Esophagus (tissue), 2 donors: Measurements from ENCODE around the gene PPME1. TPM values are rescaled to one million over a fixed set of nuclear protein-coding genes. Genes with fewer than 3 reads are reported as not detected.
"Not testable (repeated sequence)": the region's sequence is repeated elsewhere in the genome, so short reads cannot be mapped to it uniquely, and the experiment has no call there.

Source experiments
- H3K27ac ChIP-seq, 2 donors: one replicate each; pipeline ENCODE4 v1.5.1; 2013; ENCODE audit warnings: low read depth in 2 of 2, mild to moderate bottlenecking in 2 of 2, inconsistent platforms in 1 of 2, low read length in 1 of 2, moderate library complexity in 1 of 2
- H3K27me3 ChIP-seq, 2 donors: one replicate each; pipeline ENCODE4 v1.6.1; 2013; ENCODE audit warnings: low read length in 2 of 2, control low read depth in 1 of 2, mild to moderate bottlenecking in 1 of 2; ENCODE audit not compliant: insufficient read depth in 2 of 2, control insufficient read depth in 1 of 2
- H3K36me3 ChIP-seq, 2 donors: one replicate each; pipeline ENCODE4 v1.6.1; 2013; ENCODE audit warnings: low read length in 1 of 2; ENCODE audit not compliant: control insufficient read depth in 2 of 2, insufficient read depth in 2 of 2
- H3K4me1 ChIP-seq, 2 donors: one replicate each; pipeline ENCODE4 v1.6.1; 2013; ENCODE audit warnings: low read length in 1 of 2; ENCODE audit not compliant: control insufficient read depth in 2 of 2, insufficient read depth in 2 of 2
- H3K4me3 ChIP-seq, 2 donors: one replicate each; pipeline ENCODE4 v1.5.1; 2013; ENCODE audit warnings: low read length in 2 of 2, mild to moderate bottlenecking in 2 of 2, low read depth in 1 of 2, moderate library complexity in 1 of 2
- H3K9me3 ChIP-seq, 2 donors: one replicate each; pipeline ENCODE4 v1.6.1; 2013; ENCODE audit warnings: mild to moderate bottlenecking in 2 of 2, low read depth in 1 of 2, low read length in 1 of 2, moderate library complexity in 1 of 2; ENCODE audit not compliant: control insufficient read depth in 2 of 2, insufficient read depth in 1 of 2
- WGBS, 2 donors: extraction: QIAGEN DNeasy Blood & Tissue Kit; methylation state at CpG; one replicate each; pipeline ENCODE4 v1.1.7; 2013; 5-methylcytosine and 5-hydroxymethylcytosine counted together
- polyA plus RNA-seq, 2 donors: library from polyadenylated mRNA; stranded (reverse); fragments of 200-250 nt; gene quantifications; one replicate each; pipeline ENCODE4 v1.2.3, GENCODE V29; 2013
- donor health status: healthy with polysubstance abuse.
- donor health status: Bipolar disorder and iron deficiency.

Gene PPME1, protein sequence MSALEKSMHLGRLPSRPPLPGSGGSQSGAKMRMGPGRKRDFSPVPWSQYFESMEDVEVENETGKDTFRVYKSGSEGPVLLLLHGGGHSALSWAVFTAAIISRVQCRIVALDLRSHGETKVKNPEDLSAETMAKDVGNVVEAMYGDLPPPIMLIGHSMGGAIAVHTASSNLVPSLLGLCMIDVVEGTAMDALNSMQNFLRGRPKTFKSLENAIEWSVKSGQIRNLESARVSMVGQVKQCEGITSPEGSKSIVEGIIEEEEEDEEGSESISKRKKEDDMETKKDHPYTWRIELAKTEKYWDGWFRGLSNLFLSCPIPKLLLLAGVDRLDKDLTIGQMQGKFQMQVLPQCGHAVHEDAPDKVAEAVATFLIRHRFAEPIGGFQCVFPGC
- polyA plus RNA-seq = 10 to 100 TPM; 25.9 to 27.0 TPM

- H3K9me3 ChIP-seq = no peaks in the 10 kb centered on the region
- no peaks in the 10 kb centered on the region for H3K36me3 ChIP-seq
- H3K4me1 ChIP-seq = peaks cover 0 to 4% of the 10 kb centered on the region in 2 donors
These were observed at the start of gene PPME1, which contains the start of gene C2CD3 for GRCh38 chr11:74170694-74171629. Gene PPME1, plus strand, starts transcription at chr11:74171289. Its CDS starts 133 bp downstream, at chr11:74171422. Gene C2CD3, minus strand, starts transcription at chr11:74171002. Its CDS starts 210 bp downstream, at chr11:74170792.

DNA sequence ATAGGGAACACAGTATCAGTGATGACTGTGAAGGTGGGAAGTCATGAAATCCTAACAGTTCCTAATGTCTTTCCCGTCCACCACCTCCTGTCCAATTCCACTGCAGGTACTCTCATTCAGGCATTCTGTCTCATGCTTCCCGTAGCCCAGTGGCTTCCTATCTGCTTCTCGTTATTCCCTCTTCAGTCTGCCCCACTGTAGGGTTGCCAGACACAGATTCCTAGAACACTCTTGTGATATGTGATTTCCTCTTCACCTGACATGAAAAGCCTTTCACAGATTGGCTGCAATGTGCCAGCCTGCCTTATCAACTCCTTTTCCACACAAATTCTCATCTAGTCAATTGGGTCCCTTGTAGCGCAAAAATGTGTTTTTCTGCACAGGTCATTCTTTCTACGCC, 49.3 kb upstream of the PPME1 start:
- no peaks in the 10 kb centered on the region for H3K4me1 ChIP-seq
- H3K9me3 ChIP-seq = no peaks in the 10 kb centered on the region
- H3K4me3 ChIP-seq = no peak overlapping the region
- H3K27ac ChIP-seq = no peak overlapping the region
- H3K36me3 ChIP-seq = peaks cover 0 to 2% of the 10 kb centered on the region in 2 donors
- WGBS, 2 donors = 95 to 96% methylated on average over 5 of the region's 5 CpGs
- H3K27me3 ChIP-seq = no peaks in the 10 kb centered on the region

More at GRCh38 chr11:74170694-74171629, at the start of gene PPME1, which contains the start of gene C2CD3:
- Histone ChIP-seq H3K27ac (peak within 1 kb of the TSS; percentile 92 to 97), H3K27me3 (no peaks in the 10 kb centered on the region), H3K4me3 (peak within 1 kb of the TSS; percentile 83 to 90)
- WGBS, 2 donors = 0 to 1% methylated on average over 68 of the region's 68 CpGs

DNA sequence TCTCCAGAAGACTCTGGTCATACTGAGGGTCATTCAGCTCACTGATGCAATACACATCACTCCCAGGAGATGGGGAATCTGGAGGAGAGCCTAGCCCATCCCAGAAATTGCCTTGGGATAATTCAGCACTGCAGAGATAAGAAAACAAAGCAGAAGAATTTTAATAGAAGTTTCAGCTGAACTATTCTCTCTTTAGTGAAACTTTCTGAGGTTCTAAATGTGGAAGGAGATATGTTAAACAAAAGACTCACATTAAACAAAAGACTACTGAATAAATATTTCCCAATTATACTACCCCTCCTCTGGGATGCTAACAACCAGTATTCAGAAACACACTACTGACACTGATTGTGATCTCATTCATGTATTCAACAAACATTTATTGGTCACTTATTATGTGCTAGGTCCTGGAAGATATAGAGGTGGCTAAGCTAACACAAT, 48.1 kb upstream of the PPME1 start:
- Histone ChIP-seq H3K27me3 (no peaks in the 10 kb centered on the region), H3K4me1 (no peaks in the 10 kb centered on the region), H3K9me3 (no peaks in the 10 kb centered on the region), H3K27ac (no peak overlapping the region), H3K4me3 (no peak overlapping the region), H3K36me3 (peaks cover 0 to 2% of the 10 kb centered on the region in 2 donors)

DNA sequence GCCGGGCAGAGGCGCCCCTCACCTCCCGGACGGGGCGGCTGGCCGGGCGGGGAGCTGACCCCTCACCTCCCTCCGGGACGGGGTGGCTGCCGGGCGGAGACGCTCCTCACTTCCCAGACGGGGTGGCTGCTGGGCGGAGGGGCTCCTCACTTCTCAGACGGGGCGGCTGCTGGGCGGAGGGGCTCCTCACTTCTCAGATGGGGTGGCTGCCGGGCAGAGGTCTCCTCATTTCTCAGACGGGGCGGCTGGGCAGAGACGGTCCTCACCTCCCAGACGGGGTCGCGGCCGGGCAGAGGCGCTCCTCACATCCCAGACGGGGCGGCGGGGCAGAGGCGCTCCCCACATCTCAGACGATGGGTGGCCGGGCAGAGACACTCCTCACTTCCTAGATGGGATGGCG, 42.0 kb upstream of the PPME1 start:
- H3K4me3 ChIP-seq, H3K9me3 ChIP-seq, H3K36me3 ChIP-seq, H3K4me1 ChIP-seq, H3K27ac ChIP-seq, H3K27me3 ChIP-seq: not testable (repeated sequence)
- WGBS, 2 donors = 96 to 97% methylated on average over 18 to 27 of the region's 33 CpGs

GRCh38 chr11:74132833-74133232, 38.3 kb upstream of the PPME1 start:
- no peak overlapping the region for H3K27ac ChIP-seq
- H3K9me3 ChIP-seq = no peaks in the 10 kb centered on the region
- 93% methylated on average over 3 of the region's 3 CpGs for WGBS, 2 donors
- no peaks in the 10 kb centered on the region for H3K27me3 ChIP-seq
- no peak overlapping the region for H3K4me3 ChIP-seq
- H3K36me3 ChIP-seq = no peaks in the 10 kb centered on the region
- H3K4me1 ChIP-seq = no peaks in the 10 kb centered on the region

DNA sequence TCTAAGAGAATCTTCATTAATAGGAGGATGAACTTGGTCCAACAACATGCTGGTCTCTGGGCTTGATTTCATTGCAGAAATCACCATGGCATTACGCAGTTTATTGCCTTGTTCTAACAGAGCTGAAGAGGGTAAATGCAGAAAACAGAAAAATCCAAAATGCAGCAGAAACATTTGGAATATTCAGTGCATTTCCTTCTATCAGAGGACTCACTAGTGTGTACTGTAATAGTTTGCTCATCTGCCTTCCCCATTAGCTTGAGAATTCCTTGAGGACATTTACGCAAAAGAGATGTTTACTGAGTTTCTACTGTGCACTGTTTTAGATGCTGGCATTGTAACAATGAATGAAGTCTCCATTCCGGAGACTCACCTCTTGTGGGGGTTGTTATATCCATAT, 37.7 kb upstream of the PPME1 start:
- Histone ChIP-seq H3K9me3 (no peaks in the 10 kb centered on the region), H3K27ac (no peak overlapping the region), H3K27me3 (no peaks in the 10 kb centered on the region), H3K36me3 (no peaks in the 10 kb centered on the region), H3K4me1 (no peaks in the 10 kb centered on the region), H3K4me3 (no peak overlapping the region)
- 96 to 97% methylated on average over 3 of the region's 3 CpGs for WGBS, 2 donors

- H3K36me3 ChIP-seq = no peaks in the 10 kb centered on the region
- H3K27me3 ChIP-seq = no peaks in the 10 kb centered on the region
- H3K9me3 ChIP-seq = no peaks in the 10 kb centered on the region
- H3K27ac ChIP-seq = no peak overlapping the region
- no peak overlapping the region for H3K4me3 ChIP-seq
- no peaks in the 10 kb centered on the region for H3K4me1 ChIP-seq
- WGBS, 2 donors = 95 to 96% methylated on average over 3 of the region's 3 CpGs
These were observed 36.4 kb upstream of the PPME1 start for GRCh38 chr11:74134661-74135060.

- no peaks in the 10 kb centered on the region for H3K9me3 ChIP-seq
- no peak overlapping the region for H3K4me3 ChIP-seq
- WGBS, 2 donors = 75 to 83% methylated on average over 3 of the region's 3 CpGs
- no peaks in the 10 kb centered on the region for H3K36me3 ChIP-seq
- H3K4me1 ChIP-seq = no peaks in the 10 kb centered on the region
- no peak overlapping the region for H3K27ac ChIP-seq
- H3K27me3 ChIP-seq = no peaks in the 10 kb centered on the region
These were observed 35.8 kb upstream of the PPME1 start for GRCh38 chr11:74135127-74135840.

GRCh38 chr11:74138021-74138420, 33.1 kb upstream of the PPME1 start:
- Histone ChIP-seq H3K4me3 (no peak overlapping the region), H3K9me3 (no peaks in the 10 kb centered on the region), H3K27me3 (no peaks in the 10 kb centered on the region), H3K27ac (peak overlapping the region in 1 of 2 donors; percentile 39), H3K36me3 (no peaks in the 10 kb centered on the region), H3K4me1 (no peaks in the 10 kb centered on the region)
- WGBS, 2 donors = 37 to 57% methylated on average over 2 of the region's 2 CpGs
